ENCODE results near the gene C9orf78.

The C9orf78 gene

DNA sequence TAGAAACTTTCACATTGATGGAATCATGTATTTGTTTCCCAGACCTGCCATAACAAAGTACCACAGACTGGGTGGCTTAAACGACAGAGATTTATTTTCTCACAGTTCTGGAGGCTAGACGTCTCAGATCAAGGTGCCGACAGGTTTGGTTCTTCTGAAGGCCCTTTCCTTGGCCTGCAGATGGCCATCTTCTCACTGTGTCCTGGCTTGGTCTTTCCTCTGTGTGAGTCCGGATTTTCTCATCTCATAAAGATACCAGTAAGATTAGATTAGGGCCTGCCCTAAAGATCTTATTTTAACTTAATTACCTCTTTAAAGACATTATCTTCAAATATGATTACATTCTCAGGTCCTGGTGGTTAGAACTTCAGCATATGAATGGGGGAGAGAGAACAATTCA is 6.0 kb upstream of the C9orf78 start:
- no peak for DNase-seq (ENCODE audit: low spot score)

DNA sequence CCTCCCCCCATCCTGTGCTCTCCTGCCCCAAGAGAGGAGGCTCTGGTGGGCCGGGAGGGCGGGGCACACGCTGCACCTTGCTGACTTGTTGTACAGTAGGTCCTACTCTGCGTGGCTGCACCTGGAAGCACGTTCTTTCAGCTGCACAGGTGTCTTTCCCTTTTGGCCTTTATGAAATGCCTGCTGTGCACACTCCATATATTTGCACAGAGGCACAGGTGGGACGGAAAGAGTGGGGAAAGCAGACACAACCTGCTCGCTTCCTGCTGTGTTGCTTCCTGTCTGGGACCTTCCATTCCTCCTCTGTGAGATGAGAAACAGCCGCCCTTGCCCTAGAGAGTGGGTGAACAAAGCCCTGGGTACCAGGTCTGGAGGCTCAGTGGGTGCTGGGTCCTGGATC is 5.0 kb upstream of the C9orf78 start:
- DNase-seq (ENCODE audit: low spot score) = no peak

DNA sequence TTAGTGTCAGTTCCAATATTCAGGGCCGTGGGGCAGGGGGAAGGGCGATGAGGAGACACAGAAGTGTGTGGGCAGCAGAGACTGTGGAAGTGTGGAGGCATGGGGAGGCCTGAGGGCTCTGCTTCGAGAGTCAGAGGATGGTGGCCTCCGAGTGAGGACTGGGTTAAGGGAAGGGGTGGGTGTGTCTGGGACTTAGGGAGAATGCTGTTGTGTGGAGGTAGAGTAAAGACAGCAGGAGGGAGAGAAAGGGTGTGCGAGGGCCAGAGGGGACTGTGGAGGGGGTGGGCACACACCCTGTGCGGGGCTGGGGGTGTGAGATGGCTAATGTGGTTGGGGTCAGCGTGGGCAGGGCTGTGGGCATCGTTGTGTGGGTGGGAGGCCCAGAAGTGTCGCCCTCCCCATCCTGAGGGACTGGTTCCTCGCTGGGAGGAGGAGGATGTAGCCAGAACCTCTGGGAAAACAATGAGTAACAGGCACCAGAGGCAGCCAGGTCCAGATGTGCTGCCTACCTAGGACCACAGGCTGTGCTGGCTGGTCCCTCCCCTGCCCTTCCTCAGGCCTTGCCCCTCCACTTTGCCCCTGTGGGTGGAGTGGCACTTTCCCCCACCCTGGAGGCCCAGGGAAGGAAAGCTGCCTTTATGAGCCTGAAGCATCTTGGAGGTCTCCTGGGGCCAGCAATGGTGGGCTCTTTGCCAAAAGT is 4.4 kb upstream of the C9orf78 start:
- DNase-seq (ENCODE audit: low spot score) = no peak

DNA sequence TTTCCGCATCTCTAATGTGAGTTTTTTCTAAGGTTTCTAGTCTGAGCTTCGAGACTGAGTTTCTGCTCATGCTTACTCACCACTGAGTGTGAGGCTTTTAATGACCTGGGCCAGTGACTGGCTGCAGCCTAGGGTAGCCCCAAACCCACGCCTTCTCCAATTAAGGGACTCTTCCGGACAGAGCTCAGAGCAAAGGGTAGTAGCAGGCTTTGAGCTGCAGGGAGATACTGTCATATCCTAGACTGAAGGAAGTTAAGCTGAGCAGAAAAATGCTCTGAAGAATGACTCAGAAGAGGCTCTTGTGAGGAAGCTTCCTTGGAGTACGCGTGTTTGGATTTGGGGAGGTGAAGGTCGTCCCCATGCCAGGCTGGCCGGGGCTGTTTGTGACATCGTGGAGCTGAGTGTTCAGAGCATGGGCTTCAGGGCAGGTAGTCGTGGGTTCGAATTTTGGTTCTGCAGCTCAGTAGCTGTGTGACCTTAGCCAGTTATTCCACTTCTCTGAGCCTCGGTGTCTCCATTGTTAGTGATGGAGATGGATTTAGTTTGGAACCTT is 3.7 kb upstream of the C9orf78 start:
- DNase-seq (ENCODE audit: low spot score) = peak; percentile 14

DNA sequence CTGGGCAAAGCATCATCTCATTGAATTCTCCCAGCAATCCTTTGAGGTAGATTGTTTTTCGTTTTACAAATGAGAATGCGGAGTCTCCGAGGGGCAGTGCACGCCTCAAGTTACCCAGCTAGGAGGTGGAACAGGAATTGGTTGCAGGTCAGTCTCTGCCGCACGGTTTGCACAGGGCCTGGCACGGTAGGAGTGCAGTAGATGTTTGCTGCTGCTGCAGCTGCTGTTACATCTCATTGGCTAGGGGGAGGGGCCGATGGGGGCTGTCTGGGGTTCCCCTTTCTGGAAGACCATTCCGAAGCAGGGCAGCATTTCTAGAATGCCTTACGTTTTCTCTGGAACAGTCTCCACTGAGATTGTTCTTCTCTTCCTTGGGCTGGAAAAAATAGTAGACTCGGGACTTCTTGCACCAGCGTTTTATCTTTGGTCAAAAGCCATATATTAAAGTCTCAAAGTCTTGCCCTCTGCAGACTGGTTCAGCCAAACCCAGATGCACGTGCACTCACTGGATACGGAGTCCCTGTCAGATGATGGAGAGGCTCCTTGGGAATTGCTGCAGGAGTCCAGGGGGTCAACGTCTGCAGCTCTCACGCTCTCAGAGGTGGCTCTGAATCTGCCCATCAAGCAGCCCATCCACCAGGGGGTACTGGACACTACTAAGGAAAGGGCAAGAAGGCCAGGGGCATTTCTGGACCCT is 1.4 kb upstream of the C9orf78 start:
- DNase-seq (ENCODE audit: low spot score) = peak; percentile 50

DNA sequence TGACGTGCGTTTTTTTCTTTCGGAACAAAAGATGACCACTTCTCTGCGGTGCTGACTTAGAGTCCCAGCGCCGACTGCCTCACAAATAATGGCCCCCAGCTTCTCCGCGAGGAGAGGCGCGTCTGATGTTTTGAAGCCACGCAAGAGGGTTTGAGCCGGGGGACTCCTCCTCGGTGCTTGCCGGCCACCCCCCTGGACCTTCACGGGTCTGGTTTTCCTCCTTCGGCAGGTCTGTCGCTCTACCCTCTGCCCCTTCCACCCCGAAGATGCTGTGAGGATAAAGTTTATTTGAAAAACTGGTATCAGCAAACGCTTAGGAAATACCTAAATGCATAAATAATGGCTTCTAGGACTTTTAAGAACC is 767 bp upstream of the C9orf78 start:
- no peak for DNase-seq (ENCODE audit: low spot score)

DNA sequence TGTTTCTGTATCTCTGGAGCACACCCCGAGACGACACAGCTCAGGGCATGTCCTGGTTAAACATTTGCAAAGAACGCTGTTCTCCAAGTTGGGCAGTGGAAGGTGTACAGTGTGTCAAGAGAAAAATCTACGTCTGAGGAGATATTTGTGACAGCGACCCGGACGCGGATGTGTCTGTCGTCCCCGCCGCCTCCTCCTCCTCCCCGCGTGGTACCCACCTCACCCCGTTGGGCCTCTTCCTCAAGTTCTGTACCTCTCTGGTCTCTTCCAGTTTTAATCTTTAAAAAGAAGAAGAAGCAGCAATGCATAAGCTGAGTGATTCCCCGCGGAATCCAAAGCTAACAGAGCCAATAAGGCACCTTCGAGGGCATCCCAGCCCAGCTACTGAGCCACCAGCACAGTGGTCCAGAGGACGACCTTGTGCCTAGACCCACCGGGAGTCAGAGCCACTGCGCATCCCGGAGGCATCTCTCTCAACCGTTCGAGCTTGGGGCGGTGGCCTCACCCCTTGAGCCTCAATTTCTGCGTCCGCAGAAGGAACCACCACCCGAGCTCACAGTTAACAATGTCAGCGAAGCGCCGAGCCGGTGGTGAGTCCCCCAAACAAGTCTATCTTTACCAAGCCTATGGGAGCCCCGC is 467 bp downstream of the C9orf78 start:
- peak; percentile 36 for DNase-seq (ENCODE audit: low spot score)

DNA sequence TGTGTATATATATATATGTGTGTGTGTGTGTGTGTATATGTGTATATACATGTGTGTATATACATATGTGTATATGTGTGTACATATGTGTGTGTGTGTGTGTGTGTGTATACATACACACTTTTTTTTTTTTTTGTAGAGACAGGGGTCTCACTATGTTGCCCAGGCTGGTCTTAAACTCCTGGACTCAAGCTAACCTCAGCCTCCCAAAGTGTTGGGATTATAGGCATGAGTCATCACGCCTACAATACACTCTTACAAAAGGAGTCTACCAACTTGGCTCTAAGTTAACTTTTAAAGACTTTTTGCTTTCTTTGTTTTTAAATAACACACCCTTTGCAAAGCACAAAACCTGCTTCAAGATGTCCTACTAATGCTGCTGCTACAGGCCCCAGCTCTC is 2.1 kb downstream of the C9orf78 start:
- DNase-seq (ENCODE audit: low spot score) = no peak

DNA sequence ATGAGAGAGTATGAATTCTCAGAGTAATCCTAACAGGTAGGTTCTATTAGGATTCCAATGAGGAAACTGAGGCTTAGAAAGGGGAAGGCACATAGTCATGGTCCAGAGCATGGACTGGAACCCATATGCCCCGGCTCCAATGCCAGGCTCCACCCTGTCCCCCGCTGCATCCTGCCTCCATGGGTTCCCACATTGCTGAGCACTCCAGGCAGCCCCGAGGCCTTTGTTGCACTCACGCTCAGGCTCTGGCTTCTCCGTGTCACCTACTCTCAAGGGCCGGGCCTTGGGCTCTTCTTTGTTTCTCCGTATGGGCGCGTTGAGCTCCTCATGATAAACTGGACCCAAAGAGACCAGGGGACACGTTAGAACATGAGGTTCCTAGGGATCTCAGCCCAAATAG is 6.1 kb downstream of the C9orf78 start:
- DNase-seq (ENCODE audit: low spot score) = no peak

DNA sequence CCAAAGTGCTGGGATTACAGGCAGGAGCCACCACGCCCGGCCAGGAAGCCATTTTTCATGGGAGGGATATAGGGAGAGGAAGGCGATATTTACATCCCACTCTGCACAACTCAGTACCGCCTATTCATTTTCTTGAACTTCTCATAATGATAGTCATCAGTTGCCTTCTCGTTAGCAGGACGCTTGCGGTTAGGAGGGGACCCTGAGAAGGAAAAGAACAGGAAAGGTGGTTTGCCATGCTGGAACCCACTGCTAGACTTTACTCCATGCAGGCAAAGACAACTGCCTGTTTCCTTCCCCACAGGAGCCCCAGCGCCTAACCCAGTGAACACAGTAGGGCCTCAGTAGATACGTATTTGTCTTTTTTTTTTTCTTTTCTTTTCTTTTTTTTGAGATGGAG is 7.0 kb downstream of the C9orf78 start:
- DNase-seq (ENCODE audit: low spot score) = no peak

DNA sequence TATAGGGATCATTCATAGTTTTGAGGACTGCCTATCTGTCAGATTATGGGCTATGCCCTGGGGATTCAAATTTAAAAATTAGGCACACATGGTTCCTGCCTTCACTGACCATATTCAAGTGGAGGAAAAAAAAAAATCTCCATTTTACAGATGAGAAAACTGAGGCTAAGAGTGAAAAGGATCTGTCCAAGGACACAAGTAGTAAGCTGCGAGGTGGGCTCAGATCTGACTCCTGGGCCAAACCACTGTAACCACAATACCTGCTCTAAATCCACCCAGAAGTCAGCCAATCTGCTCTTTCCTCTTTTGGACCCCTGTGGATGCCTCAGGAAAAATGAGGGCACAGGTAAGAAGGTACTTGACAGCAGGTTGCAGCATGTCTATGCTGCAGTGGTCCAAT is 8.3 kb downstream of the C9orf78 start:
- no peak for DNase-seq (ENCODE audit: low spot score)

DNA sequence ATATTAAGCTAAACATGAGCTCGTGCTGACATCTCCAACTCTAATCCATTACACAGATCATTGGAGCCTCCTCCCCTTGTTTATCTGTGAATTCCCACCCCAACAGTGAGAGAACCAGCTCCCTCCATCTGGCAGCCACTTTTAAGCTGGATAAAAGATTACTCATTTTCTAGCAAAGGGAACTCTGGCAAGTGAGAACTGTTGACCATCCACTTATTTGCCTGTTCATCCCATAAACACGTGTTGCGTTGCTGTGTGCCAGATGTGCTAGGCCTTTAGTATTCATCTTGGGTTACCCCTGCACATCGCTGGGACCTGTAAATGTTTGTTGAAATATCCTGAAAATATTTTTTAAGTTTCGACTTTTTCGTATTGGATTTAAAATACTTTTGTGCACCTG is 8.7 kb downstream of the C9orf78 start:
- DNase-seq (ENCODE audit: low spot score) = no peak

DNA sequence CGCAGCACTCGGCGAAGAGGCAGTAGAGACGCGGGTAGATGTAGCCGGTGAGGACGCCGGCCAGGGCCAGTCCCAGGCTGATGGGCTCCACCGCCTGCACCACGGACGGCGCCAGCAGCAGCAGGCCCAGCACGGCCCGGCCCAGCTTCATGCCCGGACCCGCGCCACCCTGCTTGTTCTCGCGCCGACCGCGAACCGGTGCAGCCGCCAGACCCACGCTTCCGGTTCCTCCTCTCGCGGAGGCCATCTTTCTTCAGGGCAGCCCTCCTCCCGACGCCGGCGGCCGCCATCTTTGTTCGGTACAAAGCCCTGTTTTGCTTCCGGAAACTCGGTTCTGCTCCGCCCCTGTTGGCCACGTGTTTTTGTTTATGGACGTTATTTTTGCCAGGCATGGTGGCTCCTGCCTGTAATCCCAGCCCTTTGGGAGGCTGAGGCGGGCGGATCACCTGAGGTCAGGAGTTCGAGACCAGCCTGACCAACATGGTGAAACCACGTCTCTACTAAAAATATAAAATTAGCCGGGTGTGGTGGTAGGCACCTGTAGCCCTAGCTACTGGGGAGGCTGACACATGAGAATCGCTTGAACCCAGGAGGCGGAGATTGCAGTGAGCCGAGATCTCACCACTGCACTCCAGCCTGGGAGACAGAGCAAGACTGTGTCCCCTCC is 11.0 kb downstream of the C9orf78 start, which contains the start of gene TOR1A:
Gene TOR1A (minus strand): TSS at position 202 of the 667 bp plus-strand sequence. CDS start 51 bp downstream, at position 151.
- peak; percentile 90 for DNase-seq (ENCODE audit: low spot score)

DNA sequence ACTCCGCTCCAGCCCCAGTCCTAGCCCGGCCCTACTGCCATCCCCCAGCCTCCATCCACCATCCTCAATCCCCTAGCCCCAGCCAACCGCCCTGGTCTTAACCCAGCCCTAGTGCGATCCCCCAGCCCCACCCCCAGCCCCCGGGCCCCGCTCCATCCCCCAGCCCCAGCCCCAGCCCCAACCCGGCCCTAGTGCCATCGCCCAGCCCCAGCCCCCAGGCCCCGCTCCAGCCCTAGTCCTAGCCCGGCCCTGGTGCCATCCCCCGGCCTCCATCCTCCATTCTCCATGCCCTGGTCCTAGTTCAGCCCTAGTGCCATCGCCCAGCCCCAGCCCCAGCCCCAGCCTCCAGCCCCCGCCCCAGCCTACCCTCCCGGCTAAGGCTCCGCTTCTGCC is 11.5 kb downstream of the C9orf78 start:
- DNase-seq (ENCODE audit: low spot score) = no peak

DNA sequence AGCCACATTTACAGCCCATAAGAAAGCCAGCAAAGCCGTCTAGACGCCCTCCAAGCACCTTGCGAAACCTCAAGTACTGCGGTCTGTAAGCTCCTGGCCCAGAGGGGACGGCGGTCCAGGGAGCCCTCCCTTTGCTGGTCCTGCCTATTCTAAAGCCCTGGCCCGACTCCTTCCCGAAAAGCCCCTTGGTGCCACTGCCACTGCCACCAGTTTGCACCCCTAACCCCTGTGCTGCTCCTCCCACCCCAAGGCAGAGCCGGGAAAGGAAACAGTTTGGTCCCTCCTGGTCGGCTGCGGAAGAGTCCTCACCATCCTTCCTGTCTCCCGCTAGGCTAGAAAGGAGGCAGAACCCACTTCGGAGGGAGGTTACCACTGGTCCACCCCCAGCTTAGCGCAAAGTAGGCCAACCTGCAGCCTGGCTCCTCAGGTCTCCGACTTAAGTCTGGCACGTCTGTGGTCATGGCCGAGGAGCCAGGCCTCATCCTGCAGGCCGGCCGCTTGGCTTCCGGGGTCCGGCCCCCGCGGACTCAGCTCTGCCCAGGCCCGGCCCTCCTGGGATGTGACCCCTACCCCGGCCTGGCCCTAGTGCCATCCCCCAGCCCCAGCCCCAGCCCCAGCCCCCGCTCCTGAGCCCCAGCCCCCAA is 12.1 kb downstream of the C9orf78 start:
- no peak for DNase-seq (ENCODE audit: low spot score)

DNA sequence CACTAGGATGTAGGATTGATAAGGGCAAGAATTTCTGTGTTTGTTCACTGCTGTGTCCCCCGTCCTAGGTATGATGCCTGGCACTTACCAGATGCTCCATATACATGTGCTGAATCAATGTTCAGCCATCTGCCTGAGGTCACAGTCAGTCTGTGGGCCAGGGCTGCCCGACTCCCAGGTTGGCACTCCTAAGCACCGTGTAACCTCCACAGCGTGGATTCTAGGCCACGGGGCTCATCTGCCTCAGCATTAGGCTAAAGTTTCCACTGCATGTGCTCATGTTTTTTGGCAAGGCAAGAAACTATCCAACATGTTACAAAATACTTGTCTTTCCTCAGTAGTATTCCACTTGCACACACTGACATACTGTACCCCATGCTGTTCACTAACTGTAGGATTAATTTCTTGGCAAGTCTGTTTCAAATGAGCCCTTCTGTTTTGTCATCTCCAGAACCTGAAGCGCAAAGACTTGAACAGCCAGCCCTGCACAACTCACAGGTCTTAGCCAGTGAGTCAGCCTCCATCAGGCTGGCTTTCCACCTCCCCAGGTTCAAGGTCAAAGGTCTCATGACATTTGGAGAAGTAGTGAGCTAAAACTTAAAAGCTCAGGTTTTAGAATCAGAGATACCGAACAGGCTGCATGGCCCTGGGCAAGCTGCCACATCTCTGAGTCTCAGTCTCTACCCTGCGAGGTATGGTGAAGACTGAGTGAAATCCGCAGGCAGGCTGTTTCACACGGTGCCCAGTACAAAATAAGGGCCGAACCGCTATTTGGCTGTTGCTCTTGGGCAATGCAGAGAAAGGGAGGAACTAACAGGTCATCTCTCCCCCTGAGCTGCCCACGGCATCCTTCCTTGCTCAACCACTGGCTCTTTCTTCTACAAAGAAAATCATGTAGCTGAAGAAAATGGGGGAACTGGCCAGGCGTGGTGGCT is 18.3 kb downstream of the C9orf78 start:
- no peak for DNase-seq (ENCODE audit: low spot score)

DNA sequence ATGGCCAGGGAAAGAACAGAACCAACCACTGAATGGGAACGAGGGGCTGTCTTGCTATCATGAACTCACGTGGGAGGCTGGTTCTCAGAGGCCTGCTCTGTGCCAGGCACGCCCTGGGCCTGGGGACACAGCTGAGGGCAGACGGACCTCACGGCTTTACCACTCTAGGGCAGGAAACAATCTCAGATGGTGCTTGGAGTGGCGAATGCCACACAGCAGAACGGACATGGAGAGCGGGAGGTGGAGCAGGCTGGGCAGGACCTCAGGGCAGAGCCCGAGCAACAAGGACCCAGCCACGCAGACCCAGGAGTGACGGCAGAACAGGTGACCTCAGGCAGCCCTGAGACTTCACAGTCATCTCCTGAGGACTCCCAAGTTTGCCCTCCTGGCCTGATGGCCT is 19.8 kb downstream of the C9orf78 start:
- no peak for DNase-seq (ENCODE audit: low spot score)

DNA sequence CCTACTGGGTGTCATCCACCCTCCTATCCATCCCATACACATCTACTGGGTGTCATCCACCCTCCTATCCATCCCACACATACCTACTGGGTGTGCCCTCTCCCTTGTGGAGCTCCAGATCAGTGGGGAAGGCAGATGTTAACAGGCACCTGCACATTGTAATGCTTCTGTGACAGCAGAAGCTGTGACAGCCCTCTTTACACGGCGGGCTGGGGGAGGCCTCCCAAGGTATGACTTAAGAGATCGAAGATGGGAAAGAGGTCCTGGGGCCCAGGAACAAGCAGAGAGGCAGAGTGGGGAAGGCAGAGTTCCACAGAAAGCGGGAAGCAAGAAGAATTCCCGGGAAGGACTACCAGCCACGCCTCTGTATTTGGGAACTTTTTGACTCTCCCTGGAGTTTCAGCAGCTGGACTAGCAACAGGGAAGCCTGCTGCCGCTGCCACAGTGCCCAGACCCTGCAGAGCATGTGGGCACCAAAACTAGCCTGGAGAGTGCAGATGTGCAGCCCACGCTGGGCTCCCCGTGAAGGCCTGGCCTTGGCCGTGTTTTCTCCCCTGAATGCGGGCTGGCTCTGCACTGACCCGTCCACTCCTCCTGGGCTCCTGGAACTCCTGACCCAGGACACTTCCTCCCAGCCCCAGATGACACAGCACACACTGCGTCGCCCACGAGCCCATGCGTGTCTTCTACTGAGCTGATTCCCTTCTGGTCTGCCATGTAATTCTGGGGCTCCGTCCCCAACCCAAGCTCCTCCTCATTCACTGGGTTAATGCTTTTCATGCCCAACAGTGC is 20.4 kb downstream of the C9orf78 start:
- no peak for DNase-seq (ENCODE audit: low spot score)

DNA sequence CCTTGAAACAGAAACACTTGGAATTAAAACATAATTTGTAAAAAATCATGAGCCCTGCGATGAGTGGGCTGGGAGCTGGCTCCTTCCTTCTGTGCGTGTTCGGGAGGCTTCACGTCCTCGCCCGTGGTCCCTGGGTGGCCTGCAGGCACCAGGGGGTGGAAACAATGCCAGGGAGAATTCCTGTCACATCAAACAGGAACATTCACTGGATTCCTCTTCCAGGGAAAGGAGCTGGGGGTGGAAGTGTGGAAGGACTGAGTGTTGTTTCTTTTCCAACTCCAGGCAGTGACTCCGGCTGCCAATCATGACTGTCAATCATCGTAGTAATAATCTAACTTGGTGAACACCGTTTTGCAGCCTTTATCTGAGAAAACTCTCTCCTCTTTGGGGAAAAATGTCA is 21.4 kb downstream of the C9orf78 start:
- DNase-seq (ENCODE audit: low spot score) = no peak

DNA sequence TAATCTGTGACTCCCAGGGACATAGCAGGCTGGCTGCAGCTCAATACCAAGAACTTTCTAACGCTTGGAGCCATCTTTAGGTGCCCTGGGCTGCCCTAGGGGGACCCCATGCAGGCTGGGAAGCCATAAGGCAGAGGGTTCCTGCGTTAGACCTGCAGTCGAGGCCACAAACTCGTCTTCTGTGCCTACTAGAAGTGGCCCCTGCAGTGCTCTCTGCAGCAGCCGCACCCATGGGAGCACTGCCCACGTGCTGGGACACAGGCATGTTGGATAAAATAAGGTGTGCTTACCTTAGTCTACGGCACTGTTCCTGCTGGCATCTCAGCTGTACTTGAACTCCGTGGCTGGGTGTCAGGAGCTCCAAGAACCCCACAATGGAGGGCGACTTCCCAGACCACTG is 22.7 kb downstream of the C9orf78 start:
- DNase-seq (ENCODE audit: low spot score) = no peak
